GM10266 (cell line): ENCODE measurements around the gene EREG.
A peak's percentile ranks its signal among the peaks of the same experiment; 100 is the strongest.

Experiments
- DNase-seq: peaks from one replicate; pipeline ENCODE4 v3.0.0; 2012; ENCODE audit errors: extremely low spot score
- CTCF ChIP-seq: IDR thresholded peaks from 2 replicates; pipeline ENCODE4 v1.5.1; 2012; ENCODE audit warnings: mild to moderate bottlenecking, low read depth; ENCODE audit not compliant: control insufficient read depth, insufficient read depth; ENCODE audit errors: missing control alignments

EREG gene

GRCh38 chr4:74365761-74366160 is 816 bp downstream of the EREG start:
- no peak for TF ChIP-seq CTCF

GRCh38 chr4:74366367-74366911 is 1.5 kb downstream of the EREG start:
- TF ChIP-seq CTCF: no peak
- DNase-seq: no peak

More at GRCh38 chr4:74365761-74366160, 816 bp downstream of the EREG start:
- no peak for DNase-seq

GRCh38 chr4:74367656-74368290 is 2.8 kb downstream of the EREG start:
- TF ChIP-seq CTCF: no peak
- DNase-seq: no peak

- no peak for DNase-seq
- no peak for TF ChIP-seq CTCF
Observed at GRCh38 chr4:74368596-74368995, 3.7 kb downstream of the EREG start.

GRCh38 chr4:74369855-74370254 is 4.9 kb downstream of the EREG start:
- DNase-seq: no peak
- TF ChIP-seq CTCF: no peak

GRCh38 chr4:74370912-74371311 is 6.0 kb downstream of the EREG start:
- DNase-seq: peak; percentile 25

More at GRCh38 chr4:74370912-74371311, 6.0 kb downstream of the EREG start:
- peak; percentile 63 for TF ChIP-seq CTCF
